GM12864 (cell line): ENCODE data around the gene FGD6.

Source experiments
- DNase-seq: peaks from one replicate; pipeline ENCODE4 v3.0.0-alpha.2; 2011; ENCODE audit warnings: low read depth
- H3K4me3 ChIP-seq: 2 replicates; pipeline ENCODE4 v1.5.1; 2011; ENCODE audit warnings: mild to moderate bottlenecking, low read depth, low read length, control low read depth
- CTCF ChIP-seq: IDR thresholded peaks from 2 replicates; pipeline ENCODE4 v1.5.1; 2011; ENCODE audit warnings: low read depth, mild to moderate bottlenecking, moderate library complexity, low read length, control low read depth, inconsistent platforms; ENCODE audit errors: missing control alignments

The FGD6 gene

GRCh38 chr12:95073698-95074520, 143.4 kb downstream of the FGD6 start:
- peak overlapping the region; percentile 82; the same call in 1 of the 2 replicates for H3K4me3 ChIP-seq
- TF ChIP-seq CTCF, result peak; percentile 82
- DNase-seq, result no peak

- no peak for TF ChIP-seq CTCF
- peak within 1 kb of the TSS; percentile 82 for H3K4me3 ChIP-seq
- peak; percentile 88 for DNase-seq
Observed at GRCh38 chr12:95072900-95073697, 144.2 kb downstream of the FGD6 start, which contains the start of gene NR2C1. Gene NR2C1, minus strand, starts transcription at chr12:95073618. Its CDS starts 6,234 bp downstream, at chr12:95067384.

- no peak for TF ChIP-seq CTCF
- H3K4me3 ChIP-seq, result no peak overlapping the region
- DNase-seq, result no peak
Observed at GRCh38 chr12:95070378-95070777, 146.9 kb downstream of the FGD6 start.

- no peak overlapping the region for H3K4me3 ChIP-seq
- no peak for DNase-seq
Observed at GRCh38 chr12:95066091-95066855, 151.0 kb downstream of the FGD6 start.

GRCh38 chr12:95060951-95061350, 156.3 kb downstream of the FGD6 start:
- DNase-seq, result no peak
- TF ChIP-seq CTCF, result no peak
- H3K4me3 ChIP-seq, result no peak overlapping the region

More at GRCh38 chr12:95066091-95066855, 151.0 kb downstream of the FGD6 start:
- no peak for TF ChIP-seq CTCF

GRCh38 chr12:95059984-95060383, 157.3 kb downstream of the FGD6 start:
- no peak overlapping the region for H3K4me3 ChIP-seq
- DNase-seq, result no peak
- no peak for TF ChIP-seq CTCF
